Stomach smooth muscle (tissue), 2 donors: ENCODE measurements around the gene ICAM5.
A peak's percentile ranks its signal among the peaks of the same experiment; 100 is the strongest.

Experiments
- H3K27ac ChIP-seq: one replicate; pipeline ENCODE4 v1.7.0; 2013; ENCODE audit warnings: mild to moderate bottlenecking, low read length, inconsistent platforms
- H3K27me3 ChIP-seq, 2 donors: one replicate each; pipeline ENCODE4 v1.7.0; 2013; ENCODE audit warnings: low read length in 2 of 2; ENCODE audit not compliant: insufficient read depth in 2 of 2, control insufficient read depth in 1 of 2
- H3K36me3 ChIP-seq, 2 donors: one replicate each; pipeline ENCODE4 v1.7.0; 2013; ENCODE audit warnings: low read length in 2 of 2; ENCODE audit not compliant: control insufficient read depth in 2 of 2, insufficient read depth in 2 of 2
- H3K4me1 ChIP-seq: one replicate; pipeline ENCODE4 v1.7.0; 2013; ENCODE audit warnings: low read length; ENCODE audit not compliant: control insufficient read depth, insufficient read depth
- H3K4me3 ChIP-seq, 2 donors: one replicate each; pipeline ENCODE4 v1.7.0; 2013; ENCODE audit warnings: low read length in 2 of 2
- H3K9ac ChIP-seq, 2 donors: one replicate each; pipeline ENCODE4 v1.7.0; 2013; ENCODE audit warnings: low read length in 2 of 2, mild to moderate bottlenecking in 1 of 2
- H3K9me3 ChIP-seq, 2 donors: one replicate each; pipeline ENCODE4 v1.7.0; 2013; ENCODE audit warnings: low read length in 2 of 2; ENCODE audit not compliant: control insufficient read depth in 2 of 2
- donor health status: healthy.
- donor health status: Pancreatic carcinoma.

The ICAM5 gene

GRCh38 chr19:10315335-10316214 lies 25.8 kb downstream of the ICAM5 start, which contains the start of gene FDX2:
TSS of gene FDX2 (minus strand) at chr19:10316015. CDS start at chr19:10315996, 19 bp downstream.
- Histone ChIP-seq H3K4me3 (peak within 1 kb of the TSS; percentile 85 to 91), H3K9me3 (no peaks in the 10 kb centered on the region), H3K27ac (no peak within 1 kb of the TSS), H3K9ac (peak within 1 kb of the TSS; percentile 79), H3K36me3 (peaks cover 16 to 26% of the 10 kb centered on the region in 2 donors), H3K4me1 (peaks cover 12% of the 10 kb centered on the region), H3K27me3 (no peaks in the 10 kb centered on the region)

- H3K4me3 ChIP-seq: peak overlapping the region; percentile 85 to 91
- peaks cover 16 to 31% of the 10 kb centered on the region in 2 donors for H3K36me3 ChIP-seq
- H3K4me1 ChIP-seq: peaks cover 12% of the 10 kb centered on the region
- no peak overlapping the region for H3K27ac ChIP-seq
- no peaks in the 10 kb centered on the region for H3K9me3 ChIP-seq
- peak overlapping the region in 1 of 2 donors; percentile 79 for H3K9ac ChIP-seq
- no peaks in the 10 kb centered on the region for H3K27me3 ChIP-seq
Observed at GRCh38 chr19:10316229-10317044, 26.7 kb downstream of the ICAM5 start.

- Histone ChIP-seq H3K9me3 (no peaks in the 10 kb centered on the region), H3K36me3 (peaks cover 23 to 38% of the 10 kb centered on the region in 2 donors), H3K9ac (no peak overlapping the region), H3K27ac (no peak overlapping the region), H3K4me1 (peaks cover 12% of the 10 kb centered on the region), H3K27me3 (no peaks in the 10 kb centered on the region), H3K4me3 (no peak overlapping the region)
Observed at GRCh38 chr19:10317045-10317856, 27.5 kb downstream of the ICAM5 start.

- peaks cover 12% of the 10 kb centered on the region for H3K4me1 ChIP-seq
- H3K9me3 ChIP-seq: no peaks in the 10 kb centered on the region
- H3K27ac ChIP-seq: no peak overlapping the region
- H3K4me3 ChIP-seq: no peak overlapping the region
- H3K36me3 ChIP-seq: peaks cover 24 to 43% of the 10 kb centered on the region in 2 donors
- H3K27me3 ChIP-seq: no peaks in the 10 kb centered on the region
- no peak overlapping the region for H3K9ac ChIP-seq
Observed at GRCh38 chr19:10317857-10318462, 28.2 kb downstream of the ICAM5 start.

- H3K9me3 ChIP-seq: no peaks in the 10 kb centered on the region
- no peak overlapping the region for H3K9ac ChIP-seq
- no peaks in the 10 kb centered on the region for H3K27me3 ChIP-seq
- no peak overlapping the region for H3K27ac ChIP-seq
- H3K4me1 ChIP-seq: peaks cover 12% of the 10 kb centered on the region
- peaks cover 27 to 45% of the 10 kb centered on the region in 2 donors for H3K36me3 ChIP-seq
- no peak overlapping the region for H3K4me3 ChIP-seq
Observed at GRCh38 chr19:10318807-10319682, 29.3 kb downstream of the ICAM5 start.

GRCh38 chr19:10320602-10321416 lies 31.1 kb downstream of the ICAM5 start:
- H3K27ac ChIP-seq: no peak overlapping the region

GRCh38 chr19:10321417-10321797 lies 31.7 kb downstream of the ICAM5 start:
- H3K4me1 ChIP-seq: no peaks in the 10 kb centered on the region
- H3K9ac ChIP-seq: no peak overlapping the region
- no peak overlapping the region for H3K27ac ChIP-seq
- peaks cover 37 to 50% of the 10 kb centered on the region in 2 donors for H3K36me3 ChIP-seq
- no peak overlapping the region for H3K4me3 ChIP-seq
- no peaks in the 10 kb centered on the region for H3K27me3 ChIP-seq
- H3K9me3 ChIP-seq: no peaks in the 10 kb centered on the region

More at GRCh38 chr19:10320602-10321416, 31.1 kb downstream of the ICAM5 start:
- Histone ChIP-seq H3K36me3 (peaks cover 34 to 48% of the 10 kb centered on the region in 2 donors), H3K9me3 (no peaks in the 10 kb centered on the region), H3K4me1 (peaks cover 6% of the 10 kb centered on the region), H3K9ac (no peak overlapping the region), H3K27me3 (no peaks in the 10 kb centered on the region), H3K4me3 (no peak overlapping the region)

GRCh38 chr19:10321874-10322835 lies 32.4 kb downstream of the ICAM5 start:
- Histone ChIP-seq H3K27me3 (no peaks in the 10 kb centered on the region), H3K27ac (no peak overlapping the region), H3K4me3 (no peak overlapping the region), H3K4me1 (no peaks in the 10 kb centered on the region), H3K9me3 (no peaks in the 10 kb centered on the region), H3K9ac (no peak overlapping the region), H3K36me3 (peaks cover 40 to 49% of the 10 kb centered on the region in 2 donors)
